IPS-18a (cell line): Measurements from ENCODE around the gene PARM1.

Experiments
- H3K27ac ChIP-seq: one replicate; pipeline ENCODE4 v1.5.1; 2013; ENCODE audit warnings: low read length
- H3K27me3 ChIP-seq: one replicate; pipeline ENCODE4 v1.6.1; 2013; ENCODE audit warnings: mild to moderate bottlenecking, low read length; ENCODE audit not compliant: control insufficient read depth, insufficient read depth
- H3K36me3 ChIP-seq: one replicate; pipeline ENCODE4 v1.6.1; 2013; ENCODE audit warnings: low read depth, low read length; ENCODE audit not compliant: control insufficient read depth
- H3K4me1 ChIP-seq: one replicate; pipeline ENCODE4 v1.6.1; 2013; ENCODE audit warnings: low read depth, low read length; ENCODE audit not compliant: control insufficient read depth
- H3K4me3 ChIP-seq: one replicate; pipeline ENCODE4 v1.5.1; 2013; ENCODE audit warnings: low read length
- H3K9ac ChIP-seq: one replicate; pipeline ENCODE4 v1.6.1; 2013; ENCODE audit warnings: mild to moderate bottlenecking, low read length, moderate library complexity
- H3K9me3 ChIP-seq: one replicate; pipeline ENCODE4 v1.6.1; 2013; ENCODE audit warnings: low read depth, low read length; ENCODE audit not compliant: control insufficient read depth

The PARM1 gene

GRCh38 chr4:75009138-75009537, 76.2 kb downstream of the PARM1 start:
- H3K36me3 ChIP-seq: no peaks in the 10 kb centered on the region
- H3K4me3 ChIP-seq: no peak overlapping the region
- H3K4me1 ChIP-seq: peaks cover 5% of the 10 kb centered on the region
- no peak overlapping the region for H3K9ac ChIP-seq
- H3K27me3 ChIP-seq: no peaks in the 10 kb centered on the region
- H3K27ac ChIP-seq: no peak overlapping the region
- no peaks in the 10 kb centered on the region for H3K9me3 ChIP-seq

GRCh38 chr4:75011131-75011795, 78.3 kb downstream of the PARM1 start:
- no peaks in the 10 kb centered on the region for H3K36me3 ChIP-seq

DNA sequence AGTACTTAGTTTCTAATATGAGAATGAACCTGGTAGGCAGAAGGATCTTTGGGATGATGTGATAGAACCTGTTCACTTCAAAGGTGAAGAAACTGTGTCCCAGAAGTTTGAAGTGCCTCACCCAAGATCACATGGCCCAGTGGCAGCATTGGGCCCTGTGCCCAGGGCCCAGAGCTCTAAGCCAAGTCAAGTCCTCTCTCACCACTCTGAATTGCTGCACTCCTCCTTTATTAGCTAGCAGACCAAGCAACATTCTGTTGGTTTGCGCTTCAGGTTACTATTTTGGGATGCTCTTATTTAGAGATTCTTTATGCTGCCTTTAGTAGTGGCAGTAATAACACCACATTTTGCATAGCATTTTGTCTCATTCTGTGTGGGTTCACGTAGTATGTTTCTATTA, 82.7 kb downstream of the PARM1 start:
- no peaks in the 10 kb centered on the region for H3K27me3 ChIP-seq
- H3K36me3 ChIP-seq: no peaks in the 10 kb centered on the region
- no peak overlapping the region for H3K9ac ChIP-seq
- no peak overlapping the region for H3K4me3 ChIP-seq
- H3K9me3 ChIP-seq: no peaks in the 10 kb centered on the region
- H3K4me1 ChIP-seq: no peaks in the 10 kb centered on the region
- H3K27ac ChIP-seq: no peak overlapping the region

More at GRCh38 chr4:75011131-75011795, 78.3 kb downstream of the PARM1 start:
- no peaks in the 10 kb centered on the region for H3K27me3 ChIP-seq
- peaks cover 5% of the 10 kb centered on the region for H3K4me1 ChIP-seq
- H3K27ac ChIP-seq: no peak overlapping the region
- no peaks in the 10 kb centered on the region for H3K9me3 ChIP-seq
- H3K4me3 ChIP-seq: no peak overlapping the region
- no peak overlapping the region for H3K9ac ChIP-seq

GRCh38 chr4:75016472-75016871, 83.6 kb downstream of the PARM1 start:
- Histone ChIP-seq H3K4me3 (no peak overlapping the region), H3K27me3 (no peaks in the 10 kb centered on the region), H3K9me3 (no peaks in the 10 kb centered on the region), H3K4me1 (no peaks in the 10 kb centered on the region), H3K27ac (no peak overlapping the region), H3K36me3 (no peaks in the 10 kb centered on the region), H3K9ac (no peak overlapping the region)

- H3K9ac ChIP-seq: no peak overlapping the region
- no peaks in the 10 kb centered on the region for H3K36me3 ChIP-seq
- no peak overlapping the region for H3K4me3 ChIP-seq
- H3K4me1 ChIP-seq: no peaks in the 10 kb centered on the region
- H3K27me3 ChIP-seq: no peaks in the 10 kb centered on the region
- H3K27ac ChIP-seq: no peak overlapping the region
- no peaks in the 10 kb centered on the region for H3K9me3 ChIP-seq
Observed at GRCh38 chr4:75018811-75019479, 86.0 kb downstream of the PARM1 start.

GRCh38 chr4:75025431-75025830, 92.5 kb downstream of the PARM1 start:
- H3K9ac ChIP-seq: no peak overlapping the region
- H3K27me3 ChIP-seq: no peaks in the 10 kb centered on the region
- H3K4me3 ChIP-seq: no peak overlapping the region
- H3K36me3 ChIP-seq: no peaks in the 10 kb centered on the region
- H3K27ac ChIP-seq: no peak overlapping the region
- H3K4me1 ChIP-seq: no peaks in the 10 kb centered on the region
- no peaks in the 10 kb centered on the region for H3K9me3 ChIP-seq

DNA sequence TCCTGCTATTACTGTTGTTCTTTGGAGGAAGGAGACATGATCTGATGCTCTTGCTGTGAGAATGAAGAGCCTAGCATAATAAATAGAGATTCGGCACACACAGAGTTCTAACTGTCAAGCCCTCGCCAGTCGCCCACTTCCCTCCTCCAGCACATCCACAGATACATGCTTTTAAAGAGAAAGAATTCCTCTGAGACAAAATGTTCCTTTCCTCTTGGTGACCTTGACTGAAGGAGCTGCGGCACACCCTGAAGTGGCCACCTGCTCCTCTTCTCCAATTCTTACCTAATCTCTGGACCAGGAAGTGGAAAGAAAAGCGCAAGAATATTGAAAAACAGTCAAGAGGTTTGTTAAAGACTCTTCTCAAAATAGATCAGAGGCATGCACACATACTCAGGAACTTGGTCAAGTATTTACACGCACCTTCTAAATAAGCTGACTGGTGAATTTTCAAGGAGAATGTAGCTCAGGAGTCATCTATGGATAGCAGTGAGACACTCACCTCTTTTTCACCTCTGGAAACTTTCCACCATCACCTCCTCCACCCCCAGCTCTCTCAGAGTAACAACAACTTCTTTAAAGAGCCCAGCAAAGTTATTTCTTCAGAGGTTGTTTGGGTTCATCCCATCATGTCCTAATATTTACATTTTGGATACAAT, 95.4 kb downstream of the PARM1 start:
- H3K9me3 ChIP-seq: no peaks in the 10 kb centered on the region
- H3K9ac ChIP-seq: no peak overlapping the region
- no peak overlapping the region for H3K27ac ChIP-seq
- H3K4me3 ChIP-seq: no peak overlapping the region
- no peaks in the 10 kb centered on the region for H3K4me1 ChIP-seq
- no peaks in the 10 kb centered on the region for H3K36me3 ChIP-seq
- H3K27me3 ChIP-seq: no peaks in the 10 kb centered on the region

- no peaks in the 10 kb centered on the region for H3K4me1 ChIP-seq
- no peak overlapping the region for H3K4me3 ChIP-seq
- no peak overlapping the region for H3K9ac ChIP-seq
- no peaks in the 10 kb centered on the region for H3K27me3 ChIP-seq
- no peaks in the 10 kb centered on the region for H3K36me3 ChIP-seq
- no peaks in the 10 kb centered on the region for H3K9me3 ChIP-seq
- no peak overlapping the region for H3K27ac ChIP-seq
Observed at GRCh38 chr4:75030028-75030427, 97.1 kb downstream of the PARM1 start.

GRCh38 chr4:75030649-75031235, 97.8 kb downstream of the PARM1 start:
- Histone ChIP-seq H3K27me3 (no peaks in the 10 kb centered on the region), H3K4me3 (no peak overlapping the region), H3K9me3 (no peaks in the 10 kb centered on the region), H3K4me1 (no peaks in the 10 kb centered on the region), H3K9ac (no peak overlapping the region), H3K36me3 (no peaks in the 10 kb centered on the region), H3K27ac (no peak overlapping the region)

DNA sequence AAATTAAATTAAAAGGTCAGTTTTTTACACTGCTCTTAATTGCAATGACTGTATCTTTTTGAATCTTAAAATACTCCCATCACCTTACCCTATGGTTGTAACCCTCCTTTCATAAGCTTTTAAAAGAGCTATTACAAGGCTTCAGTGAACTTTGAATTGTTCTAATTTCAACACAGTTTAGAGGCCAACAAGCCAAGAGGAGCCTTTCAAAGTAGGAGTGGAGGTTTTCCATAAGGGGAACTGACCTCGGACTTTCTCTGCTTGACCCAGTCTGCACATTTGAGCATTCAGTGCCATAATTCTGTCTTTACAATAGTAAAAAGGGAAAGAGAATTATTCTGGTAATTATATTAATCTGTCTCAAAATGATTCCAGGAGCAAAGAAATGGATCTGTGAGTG, 98.9 kb downstream of the PARM1 start:
- Histone ChIP-seq H3K9ac (no peak overlapping the region), H3K4me1 (no peaks in the 10 kb centered on the region), H3K4me3 (no peak overlapping the region), H3K9me3 (no peaks in the 10 kb centered on the region), H3K27me3 (no peaks in the 10 kb centered on the region), H3K27ac (no peak overlapping the region), H3K36me3 (no peaks in the 10 kb centered on the region)

- Histone ChIP-seq H3K27ac (no peak overlapping the region), H3K36me3 (no peaks in the 10 kb centered on the region), H3K9ac (no peak overlapping the region)
Observed at GRCh38 chr4:75034523-75034922, 101.6 kb downstream of the PARM1 start.

More at GRCh38 chr4:75034523-75034922, 101.6 kb downstream of the PARM1 start:
- Histone ChIP-seq H3K4me3 (no peak overlapping the region), H3K27me3 (no peaks in the 10 kb centered on the region), H3K9me3 (no peaks in the 10 kb centered on the region), H3K4me1 (peaks cover 3% of the 10 kb centered on the region)
